ENCODE data around the gene COLEC11. TPM values are rescaled to one million over a fixed set of nuclear protein-coding genes. Genes with fewer than 3 reads are reported as not detected.

Gene COLEC11
- total and polyA plus RNA-seq, 10 of the 15 experiments (the other 5 are each of a cell fraction or from before 2014, with no cell fraction given) = 0.08 to 0.74 (median 0.14) TPM; not detected in 4

- H4K20me1 ChIP-seq (ENCODE audit: control insufficient read depth, insufficient read depth) = no peaks in the 10 kb centered on the region
- RAD21 ChIA-PET (ENCODE audit: unreplicated experiment) = no interaction called here
- H3K27me3 ChIP-seq (replicated peaks in 1 of 2; ENCODE audit: control insufficient read depth in 2 of 2, insufficient read depth in 2 of 2, low read length in 1 of 2) = no peaks in the 10 kb centered on the region
- no peak for ATAC-seq
- no peak for TF ChIP-seq CHD4 (IDR thresholded peaks at IDR 0.05)
- TF ChIP-seq ZNF24 (IDR thresholded peaks at IDR 0.05) = no peak
- no peak for TF ChIP-seq STAT1 (conservative IDR thresholded peaks at IDR 0.05)
- no peak for TF ChIP-seq FOXK2 (IDR thresholded peaks at IDR 0.05)
- TF ChIP-seq JUND (IDR thresholded peaks at IDR 0.05; ENCODE audit: low read depth, low read length) = no peak
- TF ChIP-seq GATAD2B (conservative IDR thresholded peaks at IDR 0.05; ENCODE audit: low read depth) = no peak
- no peak for TF ChIP-seq TCF7 (IDR thresholded peaks at IDR 0.05; ENCODE audit: borderline replicate concordance)
- no peak for TF ChIP-seq BRCA1 (IDR thresholded peaks at IDR 0.05; ENCODE audit: low read depth, low read length)
- no peak for TF ChIP-seq TARDBP (IDR thresholded peaks at IDR 0.05; ENCODE audit: borderline replicate concordance)
- TF ChIP-seq, protein P1, sequence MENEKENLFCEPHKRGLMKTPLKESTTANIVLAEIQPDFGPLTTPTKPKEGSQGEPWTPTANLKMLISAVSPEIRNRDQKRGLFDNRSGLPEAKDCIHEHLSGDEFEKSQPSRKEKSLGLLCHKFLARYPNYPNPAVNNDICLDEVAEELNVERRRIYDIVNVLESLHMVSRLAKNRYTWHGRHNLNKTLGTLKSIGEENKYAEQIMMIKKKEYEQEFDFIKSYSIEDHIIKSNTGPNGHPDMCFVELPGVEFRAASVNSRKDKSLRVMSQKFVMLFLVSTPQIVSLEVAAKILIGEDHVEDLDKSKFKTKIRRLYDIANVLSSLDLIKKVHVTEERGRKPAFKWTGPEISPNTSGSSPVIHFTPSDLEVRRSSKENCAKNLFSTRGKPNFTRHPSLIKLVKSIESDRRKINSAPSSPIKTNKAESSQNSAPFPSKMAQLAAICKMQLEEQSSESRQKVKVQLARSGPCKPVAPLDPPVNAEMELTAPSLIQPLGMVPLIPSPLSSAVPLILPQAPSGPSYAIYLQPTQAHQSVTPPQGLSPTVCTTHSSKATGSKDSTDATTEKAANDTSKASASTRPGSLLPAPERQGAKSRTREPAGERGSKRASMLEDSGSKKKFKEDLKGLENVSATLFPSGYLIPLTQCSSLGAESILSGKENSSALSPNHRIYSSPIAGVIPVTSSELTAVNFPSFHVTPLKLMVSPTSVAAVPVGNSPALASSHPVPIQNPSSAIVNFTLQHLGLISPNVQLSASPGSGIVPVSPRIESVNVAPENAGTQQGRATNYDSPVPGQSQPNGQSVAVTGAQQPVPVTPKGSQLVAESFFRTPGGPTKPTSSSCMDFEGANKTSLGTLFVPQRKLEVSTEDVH (IDR thresholded peaks at IDR 0.05; ENCODE audit: low read depth, partially characterized antibody) = no peak
- TF ChIP-seq HDGF (IDR thresholded peaks at IDR 0.05) = no peak
- no peak for TF ChIP-seq KLF5 (IDR thresholded peaks at IDR 0.05; ENCODE audit: partially characterized antibody)
- no peak for TF ChIP-seq CBX3 (IDR thresholded peaks at IDR 0.05; ENCODE audit: borderline replicate concordance, low read depth)
- TF ChIP-seq, protein P2, sequence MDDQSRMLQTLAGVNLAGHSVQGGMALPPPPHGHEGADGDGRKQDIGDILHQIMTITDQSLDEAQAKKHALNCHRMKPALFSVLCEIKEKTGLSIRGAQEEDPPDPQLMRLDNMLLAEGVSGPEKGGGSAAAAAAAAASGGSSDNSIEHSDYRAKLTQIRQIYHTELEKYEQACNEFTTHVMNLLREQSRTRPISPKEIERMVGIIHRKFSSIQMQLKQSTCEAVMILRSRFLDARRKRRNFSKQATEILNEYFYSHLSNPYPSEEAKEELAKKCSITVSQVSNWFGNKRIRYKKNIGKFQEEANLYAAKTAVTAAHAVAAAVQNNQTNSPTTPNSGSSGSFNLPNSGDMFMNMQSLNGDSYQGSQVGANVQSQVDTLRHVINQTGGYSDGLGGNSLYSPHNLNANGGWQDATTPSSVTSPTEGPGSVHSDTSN (IDR thresholded peaks at IDR 0.05; ENCODE audit: insufficient replicate concordance, low read depth, low read length) = no peak
- TF ChIP-seq NRF1 (conservative IDR thresholded peaks at IDR 0.05; ENCODE audit: low read depth, low read length) = no peak
- H3K79me2 ChIP-seq (ENCODE audit: control insufficient read depth, insufficient read depth, low read length) = no peaks in the 10 kb centered on the region
- intact Hi-C loops (cut with micrococcal nuclease; ENCODE audit: unreplicated experiment) = no loop called here
- no peak overlapping the region for H2AFZ ChIP-seq (ENCODE audit: control insufficient read depth, low read depth, low read length)
- FAIRE-seq = no peak
- no peaks in the 10 kb centered on the region for H3K36me3 ChIP-seq (ENCODE audit: control insufficient read depth in 2 of 2, insufficient read depth in 2 of 2, low read length in 1 of 2)
- CTCF ChIA-PET = no interaction called here
- no TSS peak for BruUV-seq (replicated peaks)
- no peak overlapping the region for H3K4me2 ChIP-seq (ENCODE audit: control insufficient read depth, insufficient read depth)
- 58% methylated on average over 11 of the region's 11 CpGs for whole genome bisulfite sequencing (ENCODE audit: insufficient coverage, insufficient replicate concordance, low lambda C conversion rate, missing lambda C conversion rate)
- in situ Hi-C loops (cut with MboI) = no loop called here
- no peak overlapping the region for H3K27ac ChIP-seq (ENCODE audit: control insufficient read depth, insufficient read depth)
- H3K4me1 ChIP-seq (ENCODE audit: control insufficient read depth, insufficient read depth, low read length) = no peaks in the 10 kb centered on the region
- POLR2A ChIA-PET = no interaction called here
- SMC1A ChIA-PET (ENCODE audit: uncharacterized antibody, unreplicated experiment) = interaction anchor here (0.7 kb wide), 1 partner anchor 326 kb away, joined by 3 read pairs; no protein-coding TSS in a partner anchor
- no peak for DNase-seq (ENCODE audit: low read depth, low spot score)
- no peak overlapping the region for H3K4me3 ChIP-seq
- no peaks in the 10 kb centered on the region for H3K9me3 ChIP-seq (replicated peaks; ENCODE audit: control insufficient read depth, insufficient read depth, low read length)
- H3K9ac ChIP-seq (ENCODE audit: control insufficient read depth, insufficient read depth, low read length) = no peak overlapping the region
These were observed 42.4 kb downstream of the COLEC11 start for GRCh38 chr2:3637311-3637675.

All from GM12878 (cell line).